ENCODE data around the gene PRLH.
A peak's percentile ranks its signal among the peaks of the same experiment; 100 is the strongest.
"Not testable (repeated sequence)": the region's sequence is repeated elsewhere in the genome, so short reads cannot be mapped to it uniquely, and the experiment has no call there.

The PRLH gene

DNA sequence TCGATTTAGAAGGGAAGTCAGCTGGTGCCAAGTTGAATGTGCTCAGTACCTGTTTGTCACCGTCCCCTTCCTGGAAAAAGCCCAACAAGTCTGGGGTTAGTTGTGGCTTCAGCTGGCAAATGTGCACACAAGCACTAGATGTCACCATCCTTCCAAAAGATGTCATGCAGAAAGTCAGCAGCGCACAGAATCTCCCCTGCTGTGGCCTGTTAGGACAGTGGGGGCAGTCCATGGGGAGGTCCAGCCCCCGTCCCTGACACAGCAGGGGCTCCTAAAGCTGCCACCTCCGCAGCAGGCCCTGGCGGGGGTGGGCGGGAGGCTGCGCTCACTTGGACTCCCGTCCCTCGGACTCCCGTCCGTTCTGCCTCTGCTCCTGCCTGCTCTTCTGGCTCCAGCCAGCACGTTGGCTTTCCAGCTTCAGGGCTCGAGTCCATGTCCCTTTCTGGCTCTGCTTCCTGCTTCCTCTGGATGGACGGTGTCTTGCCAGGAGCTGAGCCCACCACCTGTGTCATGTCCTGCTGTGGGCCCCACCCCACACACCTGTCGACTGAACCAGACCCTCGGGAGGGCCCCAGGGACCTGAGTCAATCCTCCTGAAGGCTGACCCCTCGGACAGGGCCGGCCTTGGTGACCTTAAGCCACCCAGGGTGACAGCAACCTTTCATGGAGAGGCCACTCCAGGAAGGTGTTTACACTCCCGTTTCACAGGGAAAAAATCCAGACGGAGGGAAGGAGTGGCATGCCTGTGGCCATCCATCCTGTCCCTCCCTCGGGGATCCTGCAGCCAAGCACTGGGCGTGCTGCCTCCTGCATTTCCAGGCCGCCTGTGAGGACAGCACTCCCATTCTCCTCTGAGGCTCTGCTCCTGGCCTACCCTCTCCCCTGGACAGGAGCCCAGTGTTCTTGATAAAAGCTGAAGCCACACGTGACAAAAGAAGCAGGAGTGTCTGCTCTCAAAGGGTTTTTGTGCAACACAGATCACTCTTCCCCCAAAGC lies 15.7 kb downstream of the PRLH start:
- DNase-seq (ENCODE audit: low read depth, low spot score): peak; percentile 72

DNA sequence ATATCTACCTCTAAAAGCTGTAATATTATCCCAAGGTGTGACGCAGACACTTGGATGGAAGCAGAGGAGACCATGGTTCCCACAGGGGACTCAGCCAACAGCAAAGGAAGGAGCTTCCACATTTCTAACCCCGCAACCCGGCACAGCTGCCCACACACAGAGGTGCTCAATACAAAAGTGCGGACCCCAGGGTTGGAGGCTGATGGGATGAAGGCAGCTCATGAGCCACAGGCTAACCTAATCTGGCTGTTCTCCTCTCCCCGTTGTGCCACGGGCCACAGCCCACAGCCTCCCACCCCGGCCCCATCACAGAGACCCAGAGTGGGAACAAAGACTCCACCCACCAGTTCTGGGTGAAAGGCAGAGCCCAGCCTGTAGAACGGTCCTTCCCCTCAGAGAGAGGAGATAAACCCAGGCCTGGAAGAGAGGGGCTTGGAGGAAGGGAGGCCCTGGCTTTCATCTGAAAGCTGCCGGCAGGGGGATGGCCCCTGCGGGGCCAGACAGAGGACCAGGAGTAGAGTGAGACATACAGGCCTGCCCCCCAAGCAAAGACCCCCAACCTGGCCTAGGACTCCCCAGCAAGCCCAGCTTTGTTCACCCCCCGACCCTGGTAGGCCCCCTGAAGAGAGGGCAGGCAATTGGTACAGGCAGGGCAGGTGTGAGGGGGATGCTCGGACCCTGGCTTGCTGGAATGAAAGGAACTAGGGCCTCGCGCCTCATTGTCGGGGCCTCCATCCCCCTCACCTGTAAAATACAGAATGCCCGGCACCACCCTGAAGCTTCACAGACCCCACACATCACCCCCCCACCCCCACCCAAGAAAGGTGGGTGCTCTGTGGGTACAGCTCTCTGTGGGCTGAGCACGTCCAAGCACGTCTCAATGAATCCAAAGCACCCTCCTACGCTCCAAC lies 17.3 kb downstream of the PRLH start:
- no peak for DNase-seq (ENCODE audit: low read depth, low spot score)

DNA sequence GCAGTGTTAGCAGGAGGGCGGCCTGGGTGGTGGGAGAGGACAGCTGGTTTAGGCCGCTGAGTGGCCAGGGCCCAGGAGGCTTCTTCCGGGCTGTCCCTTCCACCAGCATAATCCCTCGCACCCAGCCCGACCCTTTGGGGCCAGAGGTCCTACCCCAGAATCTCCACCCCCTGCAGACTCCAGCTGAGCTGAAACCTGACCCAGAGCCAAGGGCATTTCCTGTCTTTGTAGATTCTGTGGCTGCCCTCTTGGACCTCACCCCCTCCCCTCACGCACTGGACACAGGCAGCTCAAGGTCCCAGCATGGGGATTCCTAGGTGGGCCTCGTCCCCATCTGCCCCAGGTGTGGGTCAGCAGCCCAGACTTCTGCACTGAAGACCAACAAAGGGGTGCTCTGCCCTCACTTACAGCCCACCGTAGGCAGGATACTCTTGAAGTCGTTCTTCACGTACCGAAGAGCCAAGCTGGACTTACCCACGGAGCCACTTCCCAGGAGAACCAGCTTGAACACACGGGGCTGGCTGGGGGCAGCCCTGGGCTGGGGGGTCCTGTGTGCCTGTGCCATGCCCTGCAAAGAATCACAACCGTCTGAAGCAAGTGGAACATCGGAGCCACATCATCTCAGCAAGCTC lies 19.3 kb downstream of the PRLH start:
- DNase-seq (ENCODE audit: low read depth, low spot score): no peak

DNA sequence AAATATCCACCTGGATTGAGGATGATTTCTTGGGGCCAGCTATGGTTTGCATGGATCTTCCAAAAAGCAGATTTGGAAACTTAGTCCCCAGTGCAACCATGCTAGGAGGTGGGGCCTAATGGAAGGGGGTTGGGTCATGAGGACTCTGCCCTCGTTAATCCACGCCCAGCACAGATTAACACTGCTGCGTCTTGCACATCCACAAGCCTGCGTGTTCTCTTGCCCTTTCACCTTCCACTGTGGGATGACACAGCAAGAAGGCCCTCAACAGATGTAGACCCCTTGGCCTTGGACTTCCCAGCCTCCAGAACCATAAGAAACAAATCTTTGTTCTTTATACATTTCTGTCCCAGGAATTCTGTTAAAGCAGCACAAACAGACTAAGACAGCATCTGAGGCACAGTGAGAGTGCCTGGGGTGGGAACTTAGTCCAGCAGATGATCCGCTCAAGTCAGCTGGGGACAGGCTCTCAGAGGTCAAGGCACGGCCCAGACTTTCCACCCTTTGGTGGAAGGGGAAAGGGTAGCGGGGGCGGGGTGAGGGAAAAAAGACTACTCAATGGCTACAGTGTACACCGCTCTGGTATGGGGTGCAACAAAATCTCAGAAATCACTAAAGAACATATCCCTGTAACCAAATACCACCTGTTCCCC lies 21.8 kb downstream of the PRLH start:
- no peak for DNase-seq (ENCODE audit: low read depth, low spot score)

DNA sequence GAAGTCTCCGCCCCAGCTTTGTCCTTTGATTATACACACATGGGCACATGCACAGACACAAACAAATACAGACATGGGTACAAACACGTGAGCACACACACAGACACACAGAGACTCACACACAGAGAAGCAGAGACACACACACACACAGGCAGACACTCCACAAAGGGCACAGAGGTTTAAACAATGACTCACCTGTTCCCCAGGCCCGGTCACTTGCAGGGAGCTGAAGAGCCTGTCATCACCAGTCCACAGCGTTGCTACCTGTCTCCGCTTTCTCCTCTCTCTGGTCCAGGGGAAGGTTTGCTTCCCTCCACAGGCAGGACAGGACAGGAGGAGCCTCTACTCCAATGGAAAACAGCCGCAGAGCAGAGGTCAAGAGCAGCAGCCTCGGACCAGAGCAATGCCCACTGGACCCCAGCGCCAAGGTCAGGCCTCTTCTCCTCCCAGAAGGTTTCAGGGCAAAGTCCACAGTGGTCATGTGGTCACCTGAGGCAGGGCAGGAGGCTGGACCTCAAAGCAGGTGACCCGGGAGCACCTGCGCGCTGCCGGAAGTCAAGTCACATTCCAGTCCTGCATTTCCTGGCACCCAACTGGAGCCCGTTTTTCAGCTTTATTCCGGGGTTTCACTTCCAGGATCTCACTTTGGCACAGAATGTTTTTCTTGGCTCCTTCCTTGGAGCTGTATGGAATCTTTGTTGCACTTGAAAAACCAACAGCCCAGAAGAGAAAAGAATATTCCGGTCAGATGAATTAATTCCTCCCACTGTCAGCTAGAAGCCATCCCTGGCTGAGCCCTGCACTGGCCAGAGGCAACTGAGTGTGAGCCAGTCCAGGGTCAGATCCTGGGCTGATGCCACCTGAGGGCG lies 24.1 kb downstream of the PRLH start, which contains the start of gene RAB17:
Gene RAB17, minus strand, starts transcription at position 463 of the 869 bp plus-strand sequence. CDS start 4,580 bp downstream, outside the sequence.
- peak; percentile 65 for DNase-seq (ENCODE audit: low read depth, low spot score)

DNA sequence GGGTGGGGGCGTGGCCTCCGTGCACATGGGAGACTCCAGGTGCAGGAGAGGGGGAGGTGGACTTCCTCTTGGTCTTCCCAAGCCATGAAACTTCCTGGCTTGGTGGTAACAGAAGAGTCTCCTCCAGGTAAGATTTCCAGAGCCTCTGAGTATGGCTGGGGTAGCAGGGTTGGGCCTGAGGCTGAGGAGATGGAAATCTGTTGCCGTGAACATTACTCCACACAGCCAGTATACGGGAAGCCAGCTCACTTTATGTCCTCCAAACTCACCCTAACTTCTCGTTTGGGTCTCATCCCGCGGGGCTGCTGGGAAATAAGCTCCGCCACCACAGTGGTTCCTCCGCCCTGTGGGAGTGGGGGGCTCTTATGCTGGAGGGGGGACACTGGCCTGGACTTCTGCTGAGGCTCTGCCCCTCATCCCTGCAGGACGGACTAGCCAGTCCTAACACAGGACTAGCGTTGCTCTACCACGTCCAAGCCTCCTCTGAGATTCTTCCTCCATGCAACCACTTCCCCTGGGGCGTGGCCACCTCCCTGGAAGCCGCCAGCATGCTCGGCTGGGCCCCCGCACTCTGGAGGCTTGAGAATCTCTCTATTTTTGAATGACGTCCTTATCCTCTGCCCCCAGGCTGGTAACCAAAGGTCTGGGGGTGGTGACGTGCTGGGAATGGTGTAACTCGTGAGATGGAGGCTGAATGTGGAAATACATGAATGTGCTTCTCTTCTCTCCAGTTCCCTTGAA lies 24.9 kb downstream of the PRLH start:
- no peak for DNase-seq (ENCODE audit: low read depth, low spot score)

DNA sequence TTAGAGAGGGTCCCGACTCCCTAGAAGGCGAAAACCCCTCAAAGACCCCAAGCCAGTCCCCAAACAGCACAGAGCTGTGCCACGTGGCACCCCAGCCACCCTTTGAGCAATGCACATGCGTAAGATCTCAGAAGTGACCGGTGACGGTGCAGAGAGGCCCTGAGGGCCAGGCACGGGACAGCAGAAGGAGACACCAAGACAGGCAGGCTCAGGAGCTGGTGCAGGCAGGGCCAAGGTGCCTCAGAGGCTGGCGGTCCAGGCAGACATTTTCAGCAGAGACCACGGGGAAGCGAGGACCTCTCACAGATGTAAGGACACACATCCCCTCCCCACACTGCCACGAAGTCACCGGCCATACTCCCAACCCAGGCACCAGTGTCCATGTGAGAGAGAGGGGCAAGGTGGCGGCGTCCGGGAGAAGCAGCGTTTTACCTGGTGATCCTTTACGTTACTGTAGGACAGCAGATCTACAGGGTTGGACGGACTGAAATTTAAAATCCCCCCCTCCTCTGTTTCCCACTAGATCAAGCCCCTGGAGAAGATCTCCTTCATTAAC lies 26.1 kb downstream of the PRLH start:
- no peak for DNase-seq (ENCODE audit: low read depth, low spot score)

DNA sequence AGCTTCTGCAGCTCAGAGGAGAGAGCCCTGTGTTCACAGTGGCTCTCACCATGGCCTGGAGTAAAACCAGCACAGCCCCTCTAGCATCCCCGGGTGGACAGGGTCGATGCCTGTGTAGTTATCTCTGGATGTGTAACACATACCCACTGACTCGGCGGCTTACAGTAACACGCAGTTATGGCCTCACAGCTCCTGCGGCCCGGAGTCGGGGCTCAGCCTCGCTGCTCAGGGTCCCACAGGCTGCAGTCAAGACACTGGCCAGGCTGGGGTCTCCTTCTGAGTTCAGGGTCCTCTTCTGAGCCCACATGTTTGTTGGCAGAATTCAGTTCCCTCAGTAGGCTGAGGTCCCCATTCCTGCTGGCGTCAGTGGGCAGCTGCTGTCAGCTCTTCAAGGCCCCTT lies 26.7 kb downstream of the PRLH start:
- DNase-seq (ENCODE audit: low read depth, low spot score): no peak

DNA sequence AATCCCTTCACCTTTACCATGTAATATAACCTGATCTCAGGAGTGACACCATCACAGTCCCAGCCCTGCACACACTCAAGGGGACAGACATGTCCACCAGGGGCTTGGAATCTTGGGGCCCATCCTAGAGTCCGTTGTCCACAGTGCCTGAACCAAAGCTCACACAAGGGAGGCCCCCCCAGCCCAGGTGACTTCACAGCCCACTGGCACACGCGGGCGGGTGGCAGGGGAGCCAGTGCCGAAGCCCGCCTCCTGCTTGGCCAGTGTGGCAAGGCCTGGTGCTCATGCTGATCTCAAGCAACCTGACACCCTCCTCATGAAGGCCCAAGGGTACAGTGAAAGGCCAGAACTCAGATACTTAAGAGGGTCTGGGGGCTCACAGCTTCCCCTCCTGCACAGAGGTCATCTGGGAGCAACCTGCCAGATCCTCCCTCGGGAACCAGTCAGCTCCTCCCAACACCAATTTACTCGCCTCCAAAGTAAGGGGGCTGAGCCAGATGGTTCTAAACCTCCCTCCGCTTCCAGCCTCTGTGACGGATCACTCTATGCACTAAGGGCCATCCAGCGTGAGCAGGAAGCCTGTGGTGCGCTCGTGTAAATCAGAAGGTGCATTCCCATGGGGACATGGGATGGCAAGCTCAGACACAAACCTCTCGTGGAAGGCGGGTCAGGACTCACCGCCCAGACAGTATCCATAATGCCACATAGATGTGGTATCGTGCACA lies 27.4 kb downstream of the PRLH start:
- no peak for DNase-seq (ENCODE audit: low read depth, low spot score)

DNA sequence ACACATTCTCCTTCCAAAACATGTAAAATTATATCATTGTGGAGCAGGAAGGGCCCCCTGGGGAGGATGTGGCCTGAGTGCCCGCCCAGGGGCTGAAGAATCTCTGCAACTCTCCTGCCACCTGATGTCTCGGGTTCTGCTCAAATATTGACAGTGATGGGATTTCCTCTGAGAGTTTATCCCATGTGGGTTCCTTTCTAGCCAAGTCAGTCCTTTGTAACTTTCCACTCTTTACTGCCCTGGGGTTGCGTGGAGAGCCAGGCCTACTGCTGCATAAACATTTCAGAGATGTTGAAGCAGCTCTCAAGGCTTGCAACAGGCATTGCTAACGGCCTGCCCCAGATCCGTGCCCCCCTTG lies 28.1 kb downstream of the PRLH start:
- no peak for DNase-seq (ENCODE audit: low read depth, low spot score)

DNA sequence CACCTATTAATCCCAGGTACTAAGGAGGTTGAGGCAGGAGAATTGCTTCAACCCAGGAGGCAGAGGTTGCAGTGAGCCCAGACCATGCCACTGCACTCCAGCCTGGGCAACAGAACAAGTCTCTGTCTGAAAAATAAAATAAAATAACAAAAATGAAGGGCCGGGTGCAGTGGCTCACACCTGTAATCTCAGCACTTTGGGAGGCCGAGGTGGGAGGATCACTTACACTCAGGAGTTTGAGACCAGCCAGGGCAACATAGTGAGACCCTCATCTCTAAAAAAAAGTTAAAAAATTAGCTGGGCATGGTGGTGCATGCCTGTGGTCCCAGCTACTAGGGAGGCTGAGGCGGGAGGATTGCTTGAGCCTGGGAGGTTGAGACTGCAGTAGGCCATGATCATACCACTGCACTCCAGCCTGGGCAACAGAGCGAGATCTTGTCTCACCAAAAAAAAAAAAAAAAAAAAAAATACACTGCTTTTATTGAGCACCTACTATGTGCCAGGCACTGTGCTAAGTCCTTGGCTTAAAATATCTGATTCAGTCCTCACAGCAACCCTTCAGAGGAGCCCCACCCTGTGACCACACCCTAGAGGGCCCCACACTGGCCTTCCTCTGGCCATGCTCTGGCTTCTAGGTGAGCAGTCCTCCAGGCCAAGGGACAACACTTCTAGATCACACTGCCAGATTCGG lies 29.6 kb downstream of the PRLH start:
- DNase-seq (ENCODE audit: low read depth, low spot score): not testable (repeated sequence)

DNA sequence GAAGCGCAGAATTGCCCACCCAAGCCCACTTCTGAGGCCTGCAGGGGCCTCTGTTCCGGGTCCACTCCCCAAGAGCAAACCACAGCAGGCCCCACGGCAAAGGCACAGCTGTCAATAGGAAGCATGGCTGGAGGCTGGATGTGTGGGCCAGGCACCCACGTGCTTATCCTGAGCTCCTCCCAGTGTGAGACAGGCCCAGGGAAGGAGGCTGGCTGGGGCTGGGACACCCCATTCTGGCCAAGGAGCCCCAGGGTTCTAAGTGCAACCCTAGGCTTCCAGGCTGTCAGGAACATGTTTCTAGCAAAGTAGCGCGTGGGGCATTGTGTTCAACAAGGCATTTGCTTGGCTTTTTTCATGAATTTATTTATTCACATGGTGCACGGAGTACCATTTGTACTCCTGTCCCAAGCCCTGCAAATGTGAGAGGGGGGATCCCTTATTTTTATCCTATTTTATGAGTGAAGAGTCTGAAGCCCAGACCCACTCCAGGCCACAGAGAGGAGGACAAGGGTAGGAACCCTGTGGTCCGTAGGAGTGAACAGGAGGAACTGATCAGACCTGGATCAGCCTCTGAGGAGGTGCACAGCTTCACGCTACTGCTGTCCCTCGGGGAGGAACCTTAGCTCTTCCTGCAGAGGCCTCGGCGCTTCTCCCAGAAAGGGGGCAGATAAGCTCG lies 30.3 kb downstream of the PRLH start:
- DNase-seq (ENCODE audit: low read depth, low spot score): no peak

DNA sequence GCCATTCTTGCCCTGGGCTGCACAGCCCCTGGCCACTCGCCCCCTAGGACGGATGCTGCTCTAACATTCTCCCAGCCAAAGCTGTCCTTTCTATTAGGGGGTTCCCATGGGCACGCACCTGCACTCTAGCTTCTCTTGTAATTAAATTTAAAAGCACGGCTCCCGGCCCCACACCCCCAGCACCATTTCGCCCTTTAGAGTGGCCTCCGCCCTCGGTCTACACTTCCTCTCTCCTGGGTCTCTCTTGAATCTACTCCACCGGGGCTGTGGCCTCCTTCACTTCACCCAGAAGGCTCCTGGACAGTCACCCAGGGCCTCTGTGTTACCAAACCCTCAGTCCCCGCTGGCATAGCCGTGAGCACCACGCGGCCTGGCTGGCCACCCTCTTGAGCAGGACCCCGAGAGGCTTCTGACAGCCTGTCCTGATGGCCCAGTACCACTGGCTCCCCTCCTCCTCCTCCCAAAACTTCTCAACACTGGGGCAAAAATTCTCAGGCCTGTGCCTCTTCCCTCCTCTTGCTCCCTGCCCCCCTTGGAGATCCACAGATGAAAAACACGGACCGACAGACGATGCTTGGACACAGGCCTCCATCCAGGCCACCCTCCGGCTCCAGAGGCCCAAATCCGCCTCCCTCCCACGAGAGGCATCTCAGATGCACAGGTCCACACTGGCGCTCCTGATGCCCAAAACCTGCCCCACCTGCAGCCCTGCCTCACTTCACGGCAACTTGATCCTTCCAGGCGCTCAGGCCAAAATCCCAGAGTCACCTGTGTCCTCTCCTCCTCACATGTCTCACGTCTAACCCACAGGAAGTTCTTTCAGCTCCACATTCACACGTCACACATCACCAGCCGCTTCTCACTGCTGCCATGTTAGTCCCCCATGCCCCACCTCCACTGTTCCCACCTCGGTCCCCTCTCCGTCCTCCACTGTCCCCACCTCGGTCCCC lies 31.1 kb downstream of the PRLH start:
- DNase-seq (ENCODE audit: low read depth, low spot score): no peak

DNA sequence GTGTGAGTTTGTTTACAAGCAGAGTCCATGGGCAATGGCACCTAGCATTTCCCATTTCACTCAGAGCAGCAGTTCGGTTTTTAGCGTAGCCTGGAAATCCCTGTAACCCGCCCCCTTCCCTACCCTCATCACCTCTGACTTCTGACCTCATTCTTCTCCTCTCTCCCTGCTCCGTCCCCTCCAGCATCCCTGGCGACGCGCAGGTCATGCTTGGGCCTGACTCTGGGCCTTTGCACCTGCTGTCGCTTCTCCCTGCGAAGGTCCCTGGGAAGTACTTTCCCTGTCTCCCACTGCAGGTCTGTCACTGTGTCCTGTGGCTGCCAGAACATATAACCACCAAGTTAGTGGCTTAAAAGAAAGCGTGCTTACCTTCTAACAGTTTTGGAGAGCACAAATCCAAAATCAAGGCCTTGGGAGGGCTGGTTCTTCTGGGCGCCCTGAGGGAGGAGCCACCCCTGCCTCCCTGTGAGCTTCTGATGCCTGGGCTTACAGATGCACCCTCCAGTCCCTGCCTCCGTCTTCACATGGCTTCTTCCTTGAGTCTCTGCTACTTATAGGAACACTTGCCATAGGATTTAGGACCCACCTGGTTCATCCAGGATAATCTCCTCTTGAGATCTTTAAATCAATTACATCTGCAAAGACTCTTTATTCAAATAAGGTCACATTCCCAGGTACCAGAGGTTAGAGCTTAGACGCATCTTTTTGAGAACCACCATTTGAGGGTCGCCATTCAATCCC lies 32.3 kb downstream of the PRLH start:
- DNase-seq (ENCODE audit: low read depth, low spot score): no peak

DNA sequence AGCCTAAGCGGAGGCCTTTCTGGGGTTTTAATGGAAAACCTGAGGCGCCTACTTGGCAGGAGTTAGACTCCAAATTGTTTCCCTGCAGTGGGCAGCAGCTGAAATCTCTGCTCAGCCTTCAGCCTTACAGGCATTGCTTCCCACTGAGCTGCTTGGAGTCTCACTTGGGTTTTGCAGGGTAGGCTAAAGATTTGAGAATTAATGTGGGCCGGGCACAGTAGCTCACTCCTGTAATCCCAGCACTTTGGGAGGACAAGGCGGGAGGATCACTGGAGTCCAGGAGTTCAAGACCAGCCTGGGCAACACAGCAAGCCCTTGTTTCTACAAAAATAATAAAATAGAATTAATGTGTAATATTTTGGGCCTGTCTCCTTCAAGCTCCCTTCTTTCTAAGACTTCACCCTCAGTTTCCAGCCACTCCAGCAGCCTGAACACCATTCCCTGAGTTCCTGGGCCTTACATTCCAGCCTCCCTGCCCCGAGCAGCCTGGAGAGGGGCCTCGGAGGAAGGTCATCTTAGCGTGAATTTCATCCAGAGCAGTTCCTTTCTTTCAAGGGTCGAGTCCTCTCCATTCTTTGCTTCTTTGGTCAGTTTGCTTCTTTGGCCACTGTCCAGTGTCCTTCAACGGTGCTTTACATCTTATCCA lies 33.2 kb downstream of the PRLH start:
- no peak for DNase-seq (ENCODE audit: low read depth, low spot score)
